A673 (cell line): Measurements from ENCODE around the gene ARHGEF4. TPM values are rescaled to one million over a fixed set of nuclear protein-coding genes. Genes with fewer than 3 reads are reported as not detected.

Source experiments
- BruUV-seq: library from RNA; stranded (reverse); fragments of 400-500 nt; replicated peaks from 2 replicates; lab custom pipeline; 2021; lab: Mats Ljungman, UMichigan
- CTCF ChIA-PET: fragments of 300-600 bp; sonication (Branson Sonifier 250); formaldehyde crosslinking; loops from one replicate; lab custom pipeline; 2022; ENCODE audit warnings: antibody characterized with exemption; lab: Charles Lee
- POLR2A ChIA-PET: fragments of 300-600 bp; sonication (Branson Sonifier 250); formaldehyde crosslinking; loops from one replicate; lab custom pipeline; 2022; ENCODE audit warnings: antibody characterized with exemption; ENCODE audit not compliant: low non-redundant PET; lab: Charles Lee
- DNase-seq: peaks from one replicate; pipeline ENCODE4 v3.0.0-alpha.2; 2015; ENCODE audit warnings: low spot score
- H3K27ac ChIP-seq: fragments of 200-600 bp; sonication (generic); 2 replicates; pipeline ENCODE4 v1.5.1; 2016; ENCODE audit warnings: mixed run types, low read depth, mild to moderate bottlenecking, mixed read lengths, antibody characterized with exemption, low read length; ENCODE audit not compliant: poor library complexity, severe bottlenecking
- H3K27me3 ChIP-seq: fragments of 200-600 bp; sonication (generic); replicated peaks from 2 replicates; pipeline ENCODE4 v1.6.1; 2017; ENCODE audit warnings: mixed run types, low read depth, mild to moderate bottlenecking, mixed read lengths, antibody characterized with exemption, low read length; ENCODE audit not compliant: insufficient read depth, poor library complexity
- H3K36me3 ChIP-seq: fragments of 200-600 bp; sonication (generic); 2 replicates; pipeline ENCODE4 v1.6.1; 2016; ENCODE audit warnings: mixed run types, mild to moderate bottlenecking, mixed read lengths, antibody characterized with exemption, low read length; ENCODE audit not compliant: insufficient read depth, poor library complexity, severe bottlenecking
- H3K4me1 ChIP-seq: fragments of 200-600 bp; sonication (generic); 2 replicates; pipeline ENCODE4 v1.6.1; 2017; ENCODE audit warnings: mixed run types, mild to moderate bottlenecking, mixed read lengths, antibody characterized with exemption, low read length; ENCODE audit not compliant: insufficient read depth, poor library complexity, severe bottlenecking
- H3K4me3 ChIP-seq: fragments of 200-600 bp; sonication (generic); 2 replicates; pipeline ENCODE4 v1.5.1; 2016; ENCODE audit warnings: low read depth, mixed run types, mild to moderate bottlenecking, mixed read lengths, low read length; ENCODE audit not compliant: poor library complexity, severe bottlenecking
- H3K9me3 ChIP-seq: fragments of 200-600 bp; sonication (generic); 2 replicates; pipeline ENCODE4 v1.6.1; 2016; ENCODE audit warnings: mixed run types, low read depth, mild to moderate bottlenecking, mixed read lengths, antibody characterized with exemption, low read length; ENCODE audit not compliant: poor library complexity, severe bottlenecking
- CTCF ChIP-seq: fragments of 300-800, 200-600 bp; sonication (generic); conservative IDR thresholded peaks from 2 replicates; pipeline ENCODE4 v1.5.1; 2017; ENCODE audit warnings: low read depth, mild to moderate bottlenecking, antibody characterized with exemption, low read length, moderate library complexity, mixed read lengths
- EZH2 ChIP-seq: fragments of 200-600 bp; sonication (generic); IDR thresholded peaks from 2 replicates; pipeline ENCODE4 v1.6.1; 2017; ENCODE audit warnings: borderline replicate concordance, low read depth, mild to moderate bottlenecking, mixed read lengths, antibody characterized with exemption, low read length; ENCODE audit not compliant: poor library complexity, severe bottlenecking
- intact Hi-C: fragments of 100-400 bp; cut with micrococcal nuclease; formaldehyde crosslinking; loops from one replicate; pipeline ENCODE4 v1.10.0; 2022; ENCODE audit not compliant: unreplicated experiment
- total RNA-seq: library from RNA; stranded (reverse); gene quantifications from 2 replicates; pipeline ENCODE4 v1.2.3, GENCODE V29; 2021

The ARHGEF4 gene
- total RNA-seq, 1 experiment from 2014 or later, result 2.1 TPM

DNA sequence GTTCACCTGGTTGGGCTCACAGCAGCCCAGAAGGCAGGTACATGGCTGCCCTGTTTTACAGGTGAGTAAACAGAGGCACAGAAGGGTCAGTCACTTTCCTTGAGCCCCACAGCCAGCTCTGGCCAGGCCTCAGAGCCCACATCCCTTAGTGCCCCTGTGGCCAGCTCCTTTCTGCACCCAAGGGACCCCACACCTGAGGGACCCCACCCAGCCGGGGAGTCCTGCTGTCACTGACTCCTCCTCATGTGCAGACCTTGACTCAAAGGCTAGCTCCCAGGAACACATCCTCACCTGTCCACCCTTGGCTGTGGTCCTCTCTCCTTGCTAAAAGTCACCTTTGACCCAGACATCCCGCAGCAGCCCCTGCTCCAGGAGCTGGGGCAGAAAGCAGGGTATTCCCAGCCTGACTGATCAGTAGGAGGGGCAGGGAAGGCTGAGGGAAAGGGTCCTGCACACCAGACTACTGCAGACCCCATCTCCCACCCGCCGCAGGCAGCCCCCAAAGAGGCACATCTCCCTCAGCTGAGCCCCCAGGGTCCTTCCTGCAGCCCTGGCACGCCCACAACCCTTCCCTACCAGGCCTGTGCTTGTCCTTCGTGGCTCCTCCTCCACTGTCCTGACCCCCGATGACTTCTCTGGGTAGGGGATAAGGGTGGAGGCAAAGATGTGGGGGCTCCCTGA is 9.8 kb upstream of the ARHGEF4 start:
- DNase-seq, result no peak
- H3K27me3 ChIP-seq, result no peaks in the 10 kb centered on the region
- H3K4me1 ChIP-seq, result no peaks in the 10 kb centered on the region
- H3K4me3 ChIP-seq, result no peak overlapping the region
- BruUV-seq, result no TSS peak
- ChIA-PET CTCF (no interaction called here), POLR2A (no interaction called here)
- intact Hi-C loops, result no loop called here
- TF ChIP-seq CTCF, result no peak
- H3K36me3 ChIP-seq, result no peaks in the 10 kb centered on the region
- no peaks in the 10 kb centered on the region for H3K9me3 ChIP-seq
- no peak overlapping the region for H3K27ac ChIP-seq

GRCh38 chr2:130827502-130828251 is 9.0 kb upstream of the ARHGEF4 start:
- no peak for DNase-seq
- no peaks in the 10 kb centered on the region for H3K9me3 ChIP-seq
- no peaks in the 10 kb centered on the region for H3K27me3 ChIP-seq
- H3K27ac ChIP-seq, result no peak overlapping the region
- TF ChIP-seq EZH2 (no peak), CTCF (no peak)
- H3K36me3 ChIP-seq, result no peaks in the 10 kb centered on the region
- H3K4me3 ChIP-seq, result no peak overlapping the region
- intact Hi-C loops, result no loop called here
- CTCF ChIA-PET, result no interaction called here
- no TSS peak for BruUV-seq
- no peaks in the 10 kb centered on the region for H3K4me1 ChIP-seq
- POLR2A ChIA-PET, result no interaction called here

DNA sequence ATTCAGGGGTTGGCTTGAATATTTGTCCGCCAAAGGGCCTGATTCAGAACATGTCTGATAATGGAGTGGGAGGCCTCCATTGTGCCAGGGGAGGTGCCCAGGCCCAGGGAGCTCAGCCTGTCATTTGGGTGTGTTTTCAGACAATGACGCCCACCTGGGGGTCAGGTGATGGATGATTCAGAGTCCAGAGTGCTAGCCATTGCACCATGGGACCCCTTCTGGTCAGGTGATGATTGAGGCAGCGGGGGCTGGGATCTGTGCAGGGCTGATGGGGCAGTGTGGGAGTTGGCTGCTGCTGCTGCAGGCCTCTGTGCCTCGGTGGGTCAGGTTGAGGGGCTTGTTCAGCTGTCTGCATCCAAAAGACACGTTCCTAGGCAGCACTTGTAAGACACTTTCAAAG is 8.3 kb upstream of the ARHGEF4 start:
- Histone ChIP-seq H3K9me3 (no peaks in the 10 kb centered on the region), H3K27me3 (no peaks in the 10 kb centered on the region), H3K4me1 (no peaks in the 10 kb centered on the region), H3K27ac (no peak overlapping the region), H3K4me3 (no peak overlapping the region), H3K36me3 (no peaks in the 10 kb centered on the region)
- no peak for DNase-seq
- CTCF ChIA-PET, result no interaction called here
- intact Hi-C loops, result no loop called here
- POLR2A ChIA-PET, result no interaction called here
- no peak for TF ChIP-seq EZH2
- no peak for TF ChIP-seq CTCF
- BruUV-seq, result no TSS peak
